ENCODE measurements around the gene TMEM87B.
"Not testable (repeated sequence)": the region's sequence is repeated elsewhere in the genome, so short reads cannot be mapped to it uniquely, and the experiment has no call there.

The TMEM87B gene

DNA sequence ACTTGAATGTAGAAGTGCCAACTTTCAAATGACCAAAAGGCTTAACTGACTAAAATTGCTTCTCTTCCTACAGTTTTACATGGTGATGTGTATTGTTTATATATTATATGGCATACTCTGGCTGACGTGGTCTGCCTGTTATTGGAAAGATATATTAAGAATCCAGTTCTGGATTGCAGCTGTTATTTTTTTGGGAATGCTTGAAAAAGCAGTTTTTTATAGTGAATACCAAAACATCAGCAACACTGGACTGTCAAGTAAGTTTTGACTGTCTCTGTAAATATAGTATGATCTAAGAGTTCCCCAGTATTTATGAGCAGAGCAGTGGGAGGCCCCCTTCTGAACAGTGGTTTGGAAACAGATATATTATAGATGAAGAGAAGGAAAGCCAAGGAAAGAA lies 26.2 kb downstream of the TMEM87B start:
- Mint-ChIP-seq H3K27ac (no peak overlapping the region), H3K4me1 (no peaks in the 10 kb centered on the region), H3K4me3 (no peak overlapping the region), H3K36me3 (peaks cover 31% of the 10 kb centered on the region), H3K27me3 (no peaks in the 10 kb centered on the region), H3K9me3 (no peaks in the 10 kb centered on the region)

DNA sequence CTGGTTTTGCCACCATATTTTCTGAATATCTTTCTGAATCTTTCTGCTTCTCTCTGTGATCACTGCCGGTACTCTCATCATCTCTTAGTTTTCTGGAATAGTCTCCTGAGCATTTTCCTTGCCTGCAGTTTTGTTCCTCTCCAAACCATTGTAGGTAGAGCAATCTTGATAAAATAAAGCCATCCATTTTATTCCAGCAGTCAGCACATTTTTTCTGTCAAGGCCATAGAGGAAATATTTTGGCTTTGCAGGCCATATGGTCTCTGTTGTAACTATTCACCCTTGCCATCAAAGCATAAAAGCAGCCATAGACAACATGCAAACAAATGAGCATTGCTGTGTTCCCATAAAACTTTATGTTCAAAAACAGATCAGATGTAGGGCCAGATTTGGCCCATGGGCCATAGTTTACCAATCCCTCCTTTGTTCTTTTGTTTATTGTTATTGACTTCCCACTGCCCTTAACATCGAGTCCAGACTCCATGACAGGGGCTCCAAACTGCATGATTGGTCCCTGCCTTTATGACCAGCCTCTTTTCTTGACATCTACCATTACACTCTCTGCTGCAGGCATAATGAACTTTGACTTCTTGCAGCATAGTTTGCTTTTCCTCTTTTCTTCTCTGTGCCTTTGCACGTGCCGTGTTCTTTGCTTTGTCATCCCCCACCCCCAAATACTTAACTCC lies 29.8 kb downstream of the TMEM87B start:
- H3K36me3 Mint-ChIP-seq, result peaks cover 43% of the 10 kb centered on the region
- H3K9me3 Mint-ChIP-seq, result no peaks in the 10 kb centered on the region
- H3K27me3 Mint-ChIP-seq, result no peaks in the 10 kb centered on the region
- H3K27ac Mint-ChIP-seq, result peak overlapping the region; percentile 38
- H3K4me1 Mint-ChIP-seq, result no peaks in the 10 kb centered on the region
- H3K4me3 Mint-ChIP-seq, result no peak overlapping the region

DNA sequence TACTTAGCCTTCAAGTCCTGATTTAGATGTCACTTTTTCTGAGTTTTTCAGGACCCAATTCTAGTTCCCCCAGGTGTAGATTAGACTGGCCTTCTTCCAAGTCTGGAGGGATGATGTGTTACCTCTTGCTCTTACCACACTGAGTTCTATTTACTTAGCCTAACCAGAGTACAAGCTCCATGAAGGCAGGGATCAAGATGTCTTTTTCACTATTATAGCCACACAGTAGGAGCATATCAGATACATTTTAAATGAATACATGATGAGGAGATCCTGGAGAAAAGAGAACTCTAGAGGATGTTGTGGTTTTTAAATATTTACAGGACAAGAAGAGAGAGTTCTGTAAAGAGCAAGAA lies 30.3 kb downstream of the TMEM87B start:
- Mint-ChIP-seq H3K27me3 (no peaks in the 10 kb centered on the region), H3K36me3 (peaks cover 47% of the 10 kb centered on the region), H3K4me1 (no peaks in the 10 kb centered on the region), H3K4me3 (no peak overlapping the region), H3K9me3 (no peaks in the 10 kb centered on the region), H3K27ac (peak overlapping the region; percentile 38)

DNA sequence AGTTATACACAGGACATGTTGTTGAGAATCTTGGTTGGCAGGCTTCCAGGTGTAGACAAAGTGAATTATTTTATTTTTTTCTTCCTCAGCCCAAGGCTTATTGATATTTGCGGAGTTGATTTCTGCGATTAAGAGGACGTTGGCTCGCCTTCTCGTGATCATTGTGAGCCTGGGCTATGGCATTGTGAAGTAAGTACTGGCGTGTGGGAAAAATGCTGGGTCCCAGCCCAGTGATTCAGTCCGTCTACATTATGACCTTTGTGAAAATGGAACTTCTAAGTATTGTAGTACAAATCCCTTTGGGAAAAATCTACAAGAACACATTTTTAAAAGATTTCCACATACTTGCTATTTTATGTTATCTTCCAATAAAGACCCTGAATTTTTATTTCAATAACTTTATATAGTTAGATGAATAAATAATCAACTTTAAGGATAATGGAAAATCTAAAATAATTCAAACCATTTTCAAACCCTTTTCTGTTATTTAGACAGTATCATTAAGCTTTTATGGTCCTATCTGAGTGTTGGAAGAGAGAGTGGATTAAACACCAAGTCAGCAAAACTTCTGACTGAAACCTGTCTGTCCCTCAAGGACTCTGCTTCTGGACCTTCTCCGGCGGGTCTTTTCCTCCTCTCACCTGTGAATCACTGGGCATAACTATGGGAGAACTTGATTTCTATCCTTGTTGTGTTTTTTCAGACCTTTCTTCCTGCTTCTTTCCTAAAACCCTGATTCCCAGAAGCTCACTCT lies 31.0 kb downstream of the TMEM87B start:
- H3K4me3 Mint-ChIP-seq, result no peak overlapping the region

DNA sequence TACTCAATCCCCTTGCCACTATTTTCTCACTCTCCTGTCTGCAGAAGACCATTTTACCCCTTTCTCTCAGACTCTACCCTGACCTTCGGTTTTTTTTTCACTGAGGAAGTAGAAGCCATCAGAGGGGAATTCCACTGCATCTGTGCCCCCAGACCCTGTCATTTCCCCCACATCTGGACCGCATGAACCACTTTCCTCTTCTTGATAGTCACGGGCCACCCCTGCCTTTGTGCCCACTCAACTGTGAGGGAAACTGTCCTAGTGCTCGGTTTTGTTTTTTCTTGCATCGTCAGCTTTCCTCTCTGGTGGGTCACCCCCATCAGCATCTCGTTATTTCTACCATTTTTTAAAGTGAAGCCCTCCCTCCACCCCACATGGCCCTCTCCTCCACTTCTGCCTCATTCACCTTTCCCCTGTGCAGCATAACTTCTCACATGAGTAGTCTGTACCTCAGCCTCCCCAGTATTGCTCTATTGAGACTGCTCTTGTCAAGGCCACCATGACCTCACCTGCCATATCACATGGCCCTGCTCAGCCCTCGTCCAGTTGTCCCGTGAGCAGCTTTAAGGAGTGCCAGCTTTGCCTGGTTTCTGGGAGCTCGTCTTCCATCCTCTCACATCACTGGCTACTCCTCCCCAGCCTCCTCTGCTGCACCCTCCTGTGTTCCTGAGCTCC lies 32.4 kb downstream of the TMEM87B start:
- Mint-ChIP-seq H3K9me3 (no peaks in the 10 kb centered on the region), H3K4me3 (no peak overlapping the region), H3K27me3 (no peaks in the 10 kb centered on the region), H3K36me3 (peaks cover 36% of the 10 kb centered on the region), H3K4me1 (peaks cover 9% of the 10 kb centered on the region), H3K27ac (peak overlapping the region; percentile 35)

More for the DNA sequence above, 31.0 kb downstream of the TMEM87B start:
- Mint-ChIP-seq H3K27me3 (no peaks in the 10 kb centered on the region), H3K27ac (no peak overlapping the region), H3K9me3 (no peaks in the 10 kb centered on the region), H3K36me3 (peaks cover 42% of the 10 kb centered on the region), H3K4me1 (no peaks in the 10 kb centered on the region)

DNA sequence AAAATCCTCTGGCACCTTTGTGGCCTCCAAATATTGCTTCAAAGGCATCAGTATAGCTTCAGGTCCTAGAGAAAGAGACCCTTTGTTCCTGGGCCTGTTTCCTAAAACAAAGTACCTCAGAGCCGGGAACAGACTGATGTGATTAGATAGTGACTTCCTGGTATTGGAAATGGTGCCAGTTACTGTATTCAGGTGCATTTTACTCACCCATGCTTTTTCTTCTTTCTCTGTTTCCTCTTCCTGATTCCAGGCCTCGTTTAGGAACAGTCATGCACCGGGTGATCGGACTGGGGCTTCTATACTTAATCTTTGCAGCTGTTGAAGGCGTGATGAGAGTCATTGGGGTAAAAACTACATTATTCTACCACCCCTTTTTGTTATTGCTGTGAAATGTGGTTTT lies 34.3 kb downstream of the TMEM87B start:
- Mint-ChIP-seq H3K4me3 (no peak overlapping the region), H3K9me3 (no peaks in the 10 kb centered on the region), H3K27me3 (no peaks in the 10 kb centered on the region), H3K36me3 (peaks cover 31% of the 10 kb centered on the region), H3K27ac (peak overlapping the region; percentile 5), H3K4me1 (peaks cover 13% of the 10 kb centered on the region)

DNA sequence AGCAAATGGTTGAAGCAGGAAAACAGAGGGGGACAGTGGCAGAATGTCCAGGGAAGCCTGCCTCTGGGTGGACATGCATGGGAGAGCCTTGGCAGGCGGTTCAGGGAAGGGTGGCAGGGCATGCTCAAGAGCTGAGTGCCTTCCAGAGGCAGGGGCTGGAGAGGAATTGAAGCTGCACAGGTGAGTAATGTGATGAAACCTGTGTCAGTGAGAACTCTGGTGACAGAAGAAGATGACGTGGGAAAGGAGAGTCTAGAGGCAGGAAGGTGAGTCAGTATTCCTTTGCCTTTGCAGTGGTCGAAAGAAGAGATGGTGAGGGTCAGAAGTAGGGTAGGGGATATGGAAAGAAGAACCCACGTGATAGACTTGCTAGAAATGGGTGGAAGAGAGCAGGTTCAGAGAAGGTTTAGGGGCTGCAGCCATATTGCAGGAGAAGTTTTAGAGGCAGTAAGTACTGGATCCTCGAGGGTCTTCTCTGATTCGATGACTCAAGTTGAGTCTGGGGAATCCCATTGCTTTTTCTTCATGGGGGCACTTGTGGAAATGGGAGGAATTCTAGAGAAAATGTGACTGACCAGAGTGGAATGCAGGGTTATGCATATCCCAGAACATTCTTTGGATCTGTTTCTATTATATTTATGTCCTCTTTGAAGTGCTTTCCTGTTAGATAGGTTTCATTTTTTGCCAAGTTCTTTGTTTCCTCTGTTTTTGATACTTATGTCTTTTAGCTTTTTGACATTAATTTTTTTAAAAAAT lies 37.4 kb downstream of the TMEM87B start:
- H3K27ac Mint-ChIP-seq, result peak overlapping the region; percentile 2
- H3K4me3 Mint-ChIP-seq, result no peak overlapping the region
- peaks cover 23% of the 10 kb centered on the region for H3K36me3 Mint-ChIP-seq

DNA sequence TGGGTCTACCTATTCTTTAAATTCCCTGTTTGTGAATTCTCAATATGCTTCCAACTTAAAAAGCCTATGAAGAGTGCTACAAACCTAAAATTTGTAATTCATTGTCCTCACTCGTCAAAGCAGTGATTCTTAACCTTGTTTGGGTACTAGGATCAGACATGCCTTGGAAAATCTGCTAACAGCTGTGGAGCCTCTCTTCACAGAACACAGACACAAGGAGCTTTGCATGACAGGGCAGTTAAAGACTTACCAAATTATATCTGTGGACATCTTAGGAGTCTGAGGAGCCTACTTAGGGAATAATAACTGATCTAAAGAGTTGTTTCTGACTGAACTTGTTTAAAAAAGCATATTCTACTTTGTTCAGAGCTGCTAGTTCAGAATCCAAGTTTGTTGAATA lies 38.1 kb downstream of the TMEM87B start:
- H3K27me3 Mint-ChIP-seq, result no peaks in the 10 kb centered on the region
- H3K4me1 Mint-ChIP-seq, result peaks cover 19% of the 10 kb centered on the region
- H3K36me3 Mint-ChIP-seq, result peaks cover 26% of the 10 kb centered on the region
- peak overlapping the region; percentile 41 for H3K27ac Mint-ChIP-seq
- H3K9me3 Mint-ChIP-seq, result no peaks in the 10 kb centered on the region
- H3K4me3 Mint-ChIP-seq, result no peak overlapping the region

More for the DNA sequence above, 37.4 kb downstream of the TMEM87B start:
- Mint-ChIP-seq H3K4me1 (peaks cover 19% of the 10 kb centered on the region), H3K9me3 (no peaks in the 10 kb centered on the region), H3K27me3 (no peaks in the 10 kb centered on the region)

DNA sequence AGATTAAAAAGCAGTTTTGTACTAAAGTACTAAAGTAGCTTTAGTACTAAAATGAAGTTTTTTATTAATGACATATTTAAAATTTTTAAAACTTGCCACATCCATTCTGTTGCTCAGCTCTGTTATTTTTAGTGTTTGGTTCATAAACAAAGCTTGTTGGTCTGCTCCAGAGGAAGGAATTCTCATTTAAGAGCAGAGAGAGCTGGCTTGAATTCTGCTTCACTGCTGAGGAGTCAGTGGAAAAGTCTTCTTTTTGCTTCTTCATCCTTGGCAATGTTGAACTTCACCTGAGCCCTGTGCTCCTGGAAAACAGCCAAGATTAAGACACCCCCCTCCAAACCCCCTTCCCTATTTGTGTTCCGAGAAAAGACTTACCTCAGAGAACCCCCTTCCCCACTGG lies 40.6 kb downstream of the TMEM87B start:
- Mint-ChIP-seq H3K36me3 (peaks cover 19% of the 10 kb centered on the region), H3K27ac (no peak overlapping the region), H3K4me1 (peaks cover 19% of the 10 kb centered on the region), H3K27me3 (no peaks in the 10 kb centered on the region), H3K4me3 (no peak overlapping the region), H3K9me3 (no peaks in the 10 kb centered on the region)

DNA sequence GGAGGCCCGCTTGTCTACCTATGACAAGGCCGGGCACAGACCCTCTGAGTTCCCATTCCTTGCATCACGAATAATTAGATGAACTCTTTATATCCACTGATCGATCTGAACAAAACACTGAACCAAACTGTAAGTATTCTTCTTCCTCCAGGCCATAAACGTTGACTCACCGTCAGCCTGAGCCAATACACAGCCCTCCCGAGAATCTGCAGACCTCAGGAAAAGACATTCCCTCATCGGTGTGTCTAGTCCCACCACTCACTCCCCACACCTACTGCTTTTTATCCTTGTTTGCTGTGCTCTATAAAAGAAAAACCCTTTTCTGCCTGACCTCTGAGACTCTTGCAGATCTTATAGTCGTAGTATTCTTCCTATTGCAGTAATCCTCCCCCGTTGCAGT lies 41.0 kb downstream of the TMEM87B start:
- Mint-ChIP-seq H3K27ac (no peak overlapping the region), H3K9me3 (no peaks in the 10 kb centered on the region), H3K4me3 (no peak overlapping the region), H3K4me1 (peaks cover 19% of the 10 kb centered on the region), H3K36me3 (peaks cover 18% of the 10 kb centered on the region), H3K27me3 (no peaks in the 10 kb centered on the region)

DNA sequence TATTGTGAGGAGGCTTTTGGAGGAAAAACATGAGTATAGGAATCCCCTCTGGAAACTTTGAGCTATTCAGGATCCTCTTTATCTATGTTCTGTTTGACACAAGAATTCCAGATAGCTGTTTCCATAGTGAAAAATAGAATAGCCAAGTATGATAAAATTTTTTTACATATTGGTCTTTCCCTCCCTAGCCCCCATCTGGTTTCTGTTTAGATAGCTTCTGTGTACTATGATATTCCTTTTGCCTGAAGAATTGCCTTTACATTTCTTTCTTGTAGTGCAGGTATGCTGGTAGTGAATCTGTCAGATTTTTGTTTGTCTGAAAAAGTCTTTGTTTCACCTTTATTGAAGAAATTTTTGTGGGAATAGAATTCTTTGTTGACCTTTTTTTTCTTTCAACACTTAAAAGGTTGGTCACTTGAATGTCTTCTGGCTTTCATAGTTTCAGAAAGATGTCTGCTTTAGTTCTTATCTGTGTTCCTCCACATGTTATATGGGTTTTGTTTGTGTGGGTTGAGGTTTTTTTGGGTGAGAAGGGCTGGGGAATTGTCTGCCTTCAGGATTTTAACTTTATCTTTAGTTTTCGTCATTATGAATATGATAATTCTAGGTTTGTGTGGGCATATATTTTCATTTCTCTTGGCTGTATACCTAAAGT lies 53.2 kb downstream of the TMEM87B start:
- H3K9me3 Mint-ChIP-seq, result no peaks in the 10 kb centered on the region
- no peak overlapping the region for H3K4me3 Mint-ChIP-seq
- H3K36me3 Mint-ChIP-seq, result peaks cover 53% of the 10 kb centered on the region
- H3K27me3 Mint-ChIP-seq, result no peaks in the 10 kb centered on the region
- no peaks in the 10 kb centered on the region for H3K4me1 Mint-ChIP-seq
- no peak overlapping the region for H3K27ac Mint-ChIP-seq

DNA sequence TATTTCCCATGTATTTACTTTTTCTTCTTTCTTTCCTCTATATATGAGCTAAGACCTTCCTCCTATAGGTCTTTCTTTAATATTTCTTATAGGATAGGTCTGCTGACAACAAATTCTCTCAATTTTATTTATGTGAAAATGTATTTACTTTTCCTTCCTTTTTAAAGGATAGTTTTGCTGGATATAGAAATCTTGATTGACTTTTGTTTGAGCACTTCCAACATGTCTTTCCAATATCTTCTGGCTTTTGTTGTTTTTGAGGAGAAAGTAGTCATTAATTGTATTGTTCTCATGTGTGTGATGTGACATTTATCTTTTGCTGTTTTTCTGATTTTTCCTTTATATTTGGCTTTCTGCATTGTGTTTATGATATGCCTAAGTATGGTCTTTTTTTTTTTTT lies 54.2 kb downstream of the TMEM87B start:
- Mint-ChIP-seq H3K4me3 (no peak overlapping the region), H3K4me1 (no peaks in the 10 kb centered on the region), H3K27ac (no peak overlapping the region), H3K9me3 (no peaks in the 10 kb centered on the region), H3K27me3 (no peaks in the 10 kb centered on the region), H3K36me3 (peaks cover 48% of the 10 kb centered on the region)

DNA sequence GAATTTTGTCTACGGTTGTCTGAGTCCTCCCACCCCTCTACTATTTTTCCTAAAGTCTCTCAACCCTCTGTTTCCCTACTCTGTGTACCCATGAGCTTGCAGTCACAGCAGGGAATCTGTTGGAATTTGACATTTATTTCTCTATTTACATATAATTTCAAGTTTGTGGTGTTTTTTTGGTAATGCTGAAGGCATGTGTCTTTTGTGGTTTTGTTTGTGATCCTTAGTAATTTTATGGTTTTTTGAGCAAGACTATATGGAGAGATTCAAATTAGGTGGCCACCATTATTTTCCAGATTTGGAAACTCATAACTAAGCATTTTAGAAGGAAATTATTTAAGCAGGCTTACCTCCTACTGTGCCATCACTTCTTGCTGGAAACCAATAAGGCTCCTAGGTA lies 55.9 kb downstream of the TMEM87B start:
- H3K4me3 Mint-ChIP-seq, result no peak overlapping the region
- H3K27ac Mint-ChIP-seq, result no peak overlapping the region
- H3K4me1 Mint-ChIP-seq, result no peaks in the 10 kb centered on the region
- no peaks in the 10 kb centered on the region for H3K27me3 Mint-ChIP-seq
- no peaks in the 10 kb centered on the region for H3K9me3 Mint-ChIP-seq
- H3K36me3 Mint-ChIP-seq, result peaks cover 48% of the 10 kb centered on the region

DNA sequence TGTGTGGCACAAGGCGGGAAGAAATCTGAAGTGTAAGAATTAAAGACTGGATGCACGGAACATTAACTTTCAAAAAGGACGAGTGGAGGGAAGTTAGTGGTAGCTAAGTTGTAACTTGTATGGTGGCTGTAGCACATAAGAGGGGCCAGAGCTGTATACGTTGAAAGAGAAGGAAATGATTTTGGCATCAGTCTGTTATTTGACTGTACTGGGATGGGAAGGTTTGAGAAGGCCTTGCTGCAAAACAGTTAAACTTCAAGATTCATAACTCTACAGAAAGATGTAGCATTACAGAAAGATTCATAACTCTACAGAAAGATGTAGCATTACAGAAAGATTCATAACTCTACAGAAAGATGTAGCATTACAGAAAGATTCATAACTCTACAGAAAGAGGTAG lies 58.3 kb downstream of the TMEM87B start:
- peak overlapping the region; percentile 42 for H3K27ac Mint-ChIP-seq
- not testable (repeated sequence) for H3K4me3 Mint-ChIP-seq, H3K4me1 Mint-ChIP-seq, H3K27me3 Mint-ChIP-seq, H3K9me3 Mint-ChIP-seq
- peaks cover 34% of the 10 kb centered on the region for H3K36me3 Mint-ChIP-seq

DNA sequence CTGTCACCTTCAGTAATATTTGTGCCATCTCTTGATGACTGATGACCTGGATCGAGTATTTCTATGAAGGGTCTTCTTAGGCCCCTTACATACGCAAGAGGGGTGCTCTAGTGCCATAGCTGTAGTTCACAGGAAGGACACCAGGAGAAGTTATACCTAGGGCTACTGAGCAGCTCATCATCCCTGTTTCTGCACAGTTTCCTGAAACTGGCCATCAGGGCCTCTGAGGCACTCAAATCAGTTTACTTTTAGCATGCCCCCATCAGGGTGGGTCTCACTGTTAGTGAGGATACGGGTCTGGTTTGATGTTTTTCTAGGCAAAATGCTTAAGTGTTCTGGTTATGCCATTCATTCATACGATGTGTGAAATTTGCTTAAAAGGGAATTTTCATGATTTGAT lies 63.1 kb downstream of the TMEM87B start:
- Mint-ChIP-seq H3K4me1 (peaks cover 7% of the 10 kb centered on the region), H3K4me3 (no peak overlapping the region), H3K27me3 (no peaks in the 10 kb centered on the region), H3K27ac (no peak overlapping the region), H3K9me3 (no peaks in the 10 kb centered on the region), H3K36me3 (peaks cover 3% of the 10 kb centered on the region)

Measured in activated naive CD4-positive, alpha-beta T cell treated with anti-CD3 and anti-CD28 coated beads, Interleukin-2, amount 50 U/mL, for 24 hours (primary cell).